BLaER1 treated with 17β-estradiol and CSF1 and Interleukin-3, amounts not matched to agents 10 nM and 100 nM (cell line): Measurements from ENCODE around the gene KRT81.
"Not testable (repeated sequence)": the region's sequence is repeated elsewhere in the genome, so short reads cannot be mapped to it uniquely, and the experiment has no call there.

Experiments
- H3K27ac ChIP-seq, 11 experiments: shearing (Covaris generic); formaldehyde crosslinking; 2 replicates each; pipeline ENCODE4 v1.8.1; 2022
- H3K27me3 ChIP-seq, 11 experiments: shearing (Covaris generic); formaldehyde crosslinking; 2 replicates each; pipeline ENCODE4 v1.8.1; 2022
- H3K36me3 ChIP-seq, 11 experiments: shearing (Covaris generic); formaldehyde crosslinking; 2 replicates each; pipeline ENCODE4 v1.8.1; 2022
- H3K4me1 ChIP-seq, 10 experiments: shearing (Covaris generic); formaldehyde crosslinking; 2 replicates each; pipeline ENCODE4 v1.8.1; 2022
- H3K4me2 ChIP-seq, 11 experiments: shearing (Covaris generic); formaldehyde crosslinking; 2 replicates each; pipeline ENCODE4 v1.8.1; 2022
- H3K4me3 ChIP-seq, 10 experiments: shearing (Covaris generic); formaldehyde crosslinking; 2 replicates each; pipeline ENCODE4 v1.8.1; 2022
- H3K9ac ChIP-seq, 11 experiments: shearing (Covaris generic); formaldehyde crosslinking; 2 replicates each; pipeline ENCODE4 v1.8.1; 2022
- H3K9me3 ChIP-seq, 11 experiments: shearing (Covaris generic); formaldehyde crosslinking; replicated peaks in 1 of 11; 2 replicates each; pipeline ENCODE4 v1.8.1; 2022
- H4K20me1 ChIP-seq, 11 experiments: shearing (Covaris generic); formaldehyde crosslinking; 2 replicates each; pipeline ENCODE4 v1.8.1; 2022
- Cebpa-rat ChIP-seq, 11 experiments: shearing (Covaris generic); IDR thresholded peaks; 2 replicates each; pipeline ENCODE4 v1.8.1; 2022

Gene KRT81

GRCh38 chr12:52257074-52257551 lies 34.2 kb downstream of the KRT81 start:
- no peak overlapping the region for H3K4me3 ChIP-seq
- H3K27ac ChIP-seq, result no peak overlapping the region
- no peak for TF ChIP-seq Cebpa-rat (IDR thresholded peaks at IDR 0.05)
- peaks cover 0 to 7% (median under 1%) of the 10 kb centered on the region in 11 experiments; a peak in 7 of 22 replicates for H3K9me3 ChIP-seq
- peaks cover 11 to 33% (median 23%) of the 10 kb centered on the region in 10 experiments for H3K4me1 ChIP-seq
- H3K27me3 ChIP-seq, result no peaks in the 10 kb centered on the region
- no peak overlapping the region for H3K9ac ChIP-seq
- no peaks in the 10 kb centered on the region for H4K20me1 ChIP-seq
- peak overlapping the region in 1 of 11 experiments; percentile 16; a peak in 1 of 22 replicates for H3K4me2 ChIP-seq
- no peaks in the 10 kb centered on the region for H3K36me3 ChIP-seq

DNA sequence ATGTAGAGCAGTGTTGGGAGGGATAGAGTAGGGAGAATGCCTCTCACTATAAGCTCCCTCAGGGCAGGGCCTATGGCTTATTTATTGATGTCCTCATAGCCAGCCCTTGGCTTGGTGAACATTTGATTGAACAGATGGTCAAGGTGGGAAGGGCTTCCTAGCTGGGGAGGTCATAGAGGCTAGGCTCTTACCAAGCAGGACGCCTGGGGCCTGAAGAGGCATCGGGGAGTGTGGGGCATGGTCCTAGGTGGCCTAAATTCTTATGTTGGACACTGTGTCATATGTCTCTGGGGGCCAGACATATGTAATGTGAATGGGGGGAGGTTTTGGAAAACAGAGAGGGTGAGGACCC lies 34.8 kb downstream of the KRT81 start:
- H4K20me1 ChIP-seq, result no peaks in the 10 kb centered on the region
- H3K9me3 ChIP-seq, result peaks cover 0 to 5% (median 0%) of the 10 kb centered on the region in 11 experiments; a peak in 1 of 22 replicates
- no peak overlapping the region for H3K27ac ChIP-seq
- no peak overlapping the region for H3K9ac ChIP-seq
- H3K4me1 ChIP-seq, result peaks cover 13 to 38% (median 29%) of the 10 kb centered on the region in 10 experiments
- H3K4me2 ChIP-seq, result no peak overlapping the region
- TF ChIP-seq Cebpa-rat (IDR thresholded peaks at IDR 0.05), result no peak
- H3K27me3 ChIP-seq, result no peaks in the 10 kb centered on the region
- no peaks in the 10 kb centered on the region for H3K36me3 ChIP-seq
- no peak overlapping the region for H3K4me3 ChIP-seq

GRCh38 chr12:52255926-52256583 lies 35.3 kb downstream of the KRT81 start:
- no peaks in the 10 kb centered on the region for H4K20me1 ChIP-seq
- no peak for TF ChIP-seq Cebpa-rat (IDR thresholded peaks at IDR 0.05)
- H3K4me1 ChIP-seq, result peaks cover 13 to 40% (median 31%) of the 10 kb centered on the region in 10 experiments
- no peak overlapping the region for H3K4me3 ChIP-seq
- no peaks in the 10 kb centered on the region for H3K36me3 ChIP-seq
- H3K27me3 ChIP-seq, result no peaks in the 10 kb centered on the region
- H3K9me3 ChIP-seq, result peaks cover 0 to 5% (median 0%) of the 10 kb centered on the region in 11 experiments; a peak in 1 of 22 replicates
- H3K27ac ChIP-seq, result no peak overlapping the region
- H3K9ac ChIP-seq, result no peak overlapping the region
- no peak overlapping the region for H3K4me2 ChIP-seq

DNA sequence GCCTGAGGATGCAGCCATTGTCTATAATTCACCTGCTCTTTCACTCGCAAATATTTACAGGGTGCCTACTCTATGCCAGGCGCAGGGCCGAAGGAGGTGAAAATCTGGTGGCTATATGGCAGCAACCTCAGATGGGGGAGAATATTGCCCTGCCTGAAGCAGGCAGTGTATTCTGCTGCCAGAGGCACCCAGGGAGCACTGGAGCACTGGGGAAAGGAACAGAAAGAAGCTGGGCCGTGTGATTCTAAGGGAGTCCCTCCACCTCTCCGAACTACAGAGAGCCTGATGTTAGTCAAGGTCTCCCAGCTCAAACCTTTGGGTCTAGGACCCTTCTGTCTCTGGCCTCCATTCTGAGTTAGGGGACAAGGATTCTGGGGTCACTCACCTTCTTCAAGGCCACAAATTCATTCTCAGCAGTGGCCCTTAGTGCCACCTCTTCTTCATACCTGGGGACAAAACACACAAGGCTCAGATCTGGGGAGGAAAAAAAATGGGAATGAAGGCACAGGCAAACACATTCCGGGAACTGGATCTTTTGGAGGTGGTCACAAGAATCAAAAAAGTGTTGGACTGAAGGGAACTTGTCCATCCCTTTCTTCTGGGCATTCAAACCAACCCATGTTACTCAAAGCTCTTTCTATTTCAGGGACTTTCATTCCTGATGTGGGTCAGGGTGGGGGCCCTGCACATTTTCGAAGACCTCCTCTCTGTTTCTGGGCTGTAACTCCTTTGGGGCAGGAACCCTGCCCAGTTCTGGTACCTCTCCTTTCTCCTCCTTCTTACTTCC lies 36.2 kb downstream of the KRT81 start:
- no peaks in the 10 kb centered on the region for H3K36me3 ChIP-seq
- peaks cover 0 to 5% (median 0%) of the 10 kb centered on the region in 11 experiments; a peak in 1 of 22 replicates for H3K9me3 ChIP-seq
- no peak for TF ChIP-seq Cebpa-rat (IDR thresholded peaks at IDR 0.05)
- H4K20me1 ChIP-seq, result no peaks in the 10 kb centered on the region
- H3K27ac ChIP-seq, result no peak overlapping the region
- no peak overlapping the region for H3K4me3 ChIP-seq
- no peak overlapping the region for H3K9ac ChIP-seq
- peaks cover 7 to 33% (median 24%) of the 10 kb centered on the region in 10 experiments for H3K4me1 ChIP-seq
- no peak overlapping the region for H3K4me2 ChIP-seq
- H3K27me3 ChIP-seq, result peaks cover 5 to 8% (median 7%) of the 10 kb centered on the region in 11 experiments; a peak in 21 of 22 replicates

DNA sequence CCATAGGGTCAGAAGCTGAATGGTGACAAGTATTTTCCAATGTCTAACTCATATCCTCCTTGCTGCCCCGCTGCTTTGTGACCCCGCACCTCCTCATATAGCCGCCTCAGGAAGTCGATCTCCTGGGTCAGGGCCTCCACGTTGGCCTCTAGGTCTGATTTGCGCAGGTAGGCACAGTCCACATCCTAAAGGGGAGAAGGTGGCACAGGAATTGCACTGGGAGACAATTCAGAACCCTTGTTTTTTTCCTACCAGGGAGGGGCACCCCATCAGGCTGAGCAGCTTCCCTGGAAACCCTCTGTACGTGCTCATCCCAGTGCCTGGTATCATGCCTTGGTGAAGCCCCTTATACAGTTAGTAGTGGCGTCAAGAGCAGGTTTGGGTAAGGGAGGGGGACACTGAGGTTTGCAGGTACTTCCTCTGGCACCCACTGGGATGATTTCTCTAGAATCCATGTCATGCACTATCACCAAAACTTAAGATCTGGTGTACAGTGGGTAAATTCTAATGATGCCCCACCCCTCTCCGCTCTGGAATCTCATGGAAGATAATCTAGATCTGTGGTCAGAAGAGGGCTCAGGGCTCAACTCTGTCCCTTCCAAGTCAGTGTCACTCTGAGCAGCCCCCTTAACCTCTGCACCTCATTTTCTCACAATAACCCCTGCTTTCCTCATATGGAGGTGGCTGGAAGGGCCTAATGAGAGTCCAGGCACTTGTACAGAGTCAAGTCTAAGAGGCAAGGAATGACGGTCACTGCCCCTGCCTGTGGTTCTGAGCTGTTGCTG lies 37.0 kb downstream of the KRT81 start:
- Histone ChIP-seq H3K4me2 (no peak overlapping the region), H3K27ac (no peak overlapping the region), H3K36me3 (no peaks in the 10 kb centered on the region), H3K4me1 (peaks cover 0 to 33% (median 17%) of the 10 kb centered on the region in 10 experiments; a peak in 14 of 20 replicates), H3K4me3 (no peak overlapping the region), H3K9me3 (peaks cover 0 to 5% (median 0%) of the 10 kb centered on the region in 11 experiments; a peak in 1 of 22 replicates), H3K27me3 (peaks cover 10 to 16% (median 15%) of the 10 kb centered on the region in 11 experiments; a peak in 21 of 22 replicates), H3K9ac (no peak overlapping the region), H4K20me1 (no peaks in the 10 kb centered on the region)
- TF ChIP-seq Cebpa-rat (IDR thresholded peaks at IDR 0.05), result no peak

GRCh38 chr12:52253391-52254179 lies 37.7 kb downstream of the KRT81 start:
- H3K27ac ChIP-seq, result no peak overlapping the region
- TF ChIP-seq Cebpa-rat (IDR thresholded peaks at IDR 0.05), result no peak
- no peak overlapping the region for H3K9ac ChIP-seq
- H3K36me3 ChIP-seq, result no peaks in the 10 kb centered on the region
- H3K27me3 ChIP-seq, result peaks cover 10 to 21% (median 16%) of the 10 kb centered on the region in 11 experiments; a peak in 21 of 22 replicates
- H3K4me3 ChIP-seq, result no peak overlapping the region
- H4K20me1 ChIP-seq, result no peaks in the 10 kb centered on the region
- no peak overlapping the region for H3K4me2 ChIP-seq
- peaks cover 0 to 4% (median 0%) of the 10 kb centered on the region in 11 experiments; a peak in 1 of 22 replicates for H3K9me3 ChIP-seq
- peaks cover 0 to 28% (median 16%) of the 10 kb centered on the region in 10 experiments; a peak in 12 of 20 replicates for H3K4me1 ChIP-seq

- no peak for TF ChIP-seq Cebpa-rat (IDR thresholded peaks at IDR 0.05)
- H3K9me3 ChIP-seq, result no peaks in the 10 kb centered on the region
- H3K4me2 ChIP-seq, result peak overlapping the region in 3 of 11 experiments; percentile 6 to 60 (median 42); a peak in 1 of 22 replicates
- no peak overlapping the region for H3K27ac ChIP-seq
- H3K4me1 ChIP-seq, result peaks cover 0 to 28% (median 16%) of the 10 kb centered on the region in 10 experiments; a peak in 12 of 20 replicates
- no peaks in the 10 kb centered on the region for H3K36me3 ChIP-seq
- H3K9ac ChIP-seq, result no peak overlapping the region
- no peaks in the 10 kb centered on the region for H4K20me1 ChIP-seq
- H3K27me3 ChIP-seq, result peaks cover 10 to 21% (median 16%) of the 10 kb centered on the region in 11 experiments; a peak in 21 of 22 replicates
- H3K4me3 ChIP-seq, result no peak overlapping the region
Observed at GRCh38 chr12:52252728-52253343, 38.5 kb downstream of the KRT81 start.

- peak overlapping the region in 7 of 11 experiments; percentile 22 to 60 (median 42); a peak in 11 of 22 replicates for H3K4me2 ChIP-seq
- not testable (repeated sequence) for H3K9ac ChIP-seq, H3K4me3 ChIP-seq, H3K36me3 ChIP-seq, H3K27ac ChIP-seq, H3K9me3 ChIP-seq, H4K20me1 ChIP-seq
- H3K27me3 ChIP-seq, result peaks cover 10 to 21% (median 16%) of the 10 kb centered on the region in 11 experiments; a peak in 21 of 22 replicates
- H3K4me1 ChIP-seq, result peaks cover 0 to 28% (median 16%) of the 10 kb centered on the region in 10 experiments; a peak in 12 of 20 replicates
Observed at GRCh38 chr12:52252175-52252615, 39.1 kb downstream of the KRT81 start.
